NCI-H774 (cell line): Measurements from ENCODE around the gene ZNF287.
"Not testable (repeated sequence)": the region's sequence is repeated elsewhere in the genome, so short reads cannot be mapped to it uniquely, and the experiment has no call there.

Experiments used
- DNase-seq: peaks from one replicate; lab custom pipeline; 2025; lab: John Stamatoyannopoulos, UW

Gene ZNF287

GRCh38 chr17:16568541-16569357, at the start of gene ZNF287:
Gene ZNF287 (minus strand): TSS chr17:16569204. CDS start chr17:16567731, 1,473 bp downstream.
- peak; percentile 68 for DNase-seq

DNA sequence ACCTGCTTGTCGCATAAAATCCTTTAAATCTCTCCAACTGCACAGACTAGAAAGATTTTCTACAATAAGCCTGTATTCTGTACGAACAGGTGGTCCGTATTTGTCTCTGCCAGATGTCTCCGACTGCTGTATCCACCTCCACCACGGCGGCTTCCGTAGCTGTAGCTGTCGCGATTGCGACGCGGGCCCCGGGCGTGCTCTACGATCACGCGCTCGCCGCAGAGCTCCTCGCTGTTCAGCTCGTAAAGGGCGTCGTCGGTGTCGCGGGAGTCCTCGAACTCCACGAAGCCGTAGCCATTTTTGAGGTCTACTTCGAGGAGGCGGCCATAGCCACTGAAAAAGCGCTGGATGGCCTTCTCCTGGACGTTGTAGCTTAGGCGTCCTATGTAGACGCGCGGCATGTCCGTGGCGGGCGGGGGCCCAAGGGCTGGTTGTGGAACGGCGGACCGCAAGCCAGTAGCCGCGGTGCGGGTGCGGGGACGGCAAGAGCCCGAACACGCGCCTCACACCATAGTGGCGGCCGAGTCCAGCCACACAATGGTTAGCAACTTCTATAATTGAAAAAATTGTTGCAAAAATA, 48.6 kb upstream of the ZNF287 start:
- no peak for DNase-seq

- DNase-seq: no peak
Measured at GRCh38 chr17:16599537-16599936, 30.5 kb upstream of the ZNF287 start.

DNA sequence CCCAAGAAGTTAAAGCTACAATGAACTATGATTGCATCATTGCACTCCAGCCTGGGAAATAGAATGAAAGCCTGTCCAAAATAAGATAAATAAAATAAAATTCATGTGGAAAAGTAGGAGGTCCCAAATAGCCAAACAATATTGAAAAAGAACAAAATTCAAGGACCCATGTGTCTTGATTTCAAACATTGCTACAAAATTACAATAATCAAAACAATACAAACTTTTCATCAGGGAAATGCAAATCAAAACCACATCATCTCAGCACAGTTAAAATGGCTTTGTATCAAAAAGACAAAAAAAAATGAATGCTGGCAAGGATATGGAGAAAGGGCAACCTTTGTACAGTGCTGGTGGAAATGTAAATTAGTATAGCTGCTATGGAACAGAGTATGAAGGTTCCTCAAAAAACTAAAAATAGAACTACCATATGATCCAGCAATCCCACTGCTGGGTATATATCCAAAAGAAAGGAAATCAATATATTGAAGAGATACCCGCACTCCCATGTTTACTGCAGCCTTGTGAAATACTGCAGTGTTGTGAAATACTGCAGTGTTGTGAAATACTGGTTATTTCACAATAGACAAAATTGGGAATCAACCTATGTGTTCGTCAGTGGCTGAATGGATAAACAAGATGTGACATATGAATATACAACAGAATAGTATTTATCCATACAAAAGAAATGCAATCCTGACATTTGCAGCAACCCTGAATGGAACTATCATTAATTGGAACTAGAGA, 24.5 kb upstream of the ZNF287 start:
- no peak for DNase-seq

- peak; percentile 51 for DNase-seq
Measured at GRCh38 chr17:16589097-16589969, 20.3 kb upstream of the ZNF287 start.

DNA sequence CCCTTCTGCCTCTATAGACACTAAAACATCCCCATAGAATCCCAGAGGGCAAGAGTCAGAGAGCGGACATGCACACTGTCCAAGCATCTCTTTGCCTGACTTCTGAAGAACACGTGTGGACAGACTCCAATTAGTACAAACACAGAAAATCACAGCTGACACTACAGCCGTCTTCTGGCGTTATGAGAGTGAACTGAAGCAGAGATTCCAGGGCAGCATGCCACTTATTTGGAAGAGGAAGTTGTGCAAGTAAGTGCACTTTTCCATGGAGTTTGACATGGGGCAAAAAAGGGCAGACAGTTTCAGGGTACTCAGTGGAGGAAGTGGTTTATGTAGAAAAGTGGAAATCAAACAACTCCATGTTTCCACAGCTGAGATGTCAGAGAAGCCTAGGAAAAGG, 16.8 kb upstream of the ZNF287 start:
- DNase-seq: no peak

DNA sequence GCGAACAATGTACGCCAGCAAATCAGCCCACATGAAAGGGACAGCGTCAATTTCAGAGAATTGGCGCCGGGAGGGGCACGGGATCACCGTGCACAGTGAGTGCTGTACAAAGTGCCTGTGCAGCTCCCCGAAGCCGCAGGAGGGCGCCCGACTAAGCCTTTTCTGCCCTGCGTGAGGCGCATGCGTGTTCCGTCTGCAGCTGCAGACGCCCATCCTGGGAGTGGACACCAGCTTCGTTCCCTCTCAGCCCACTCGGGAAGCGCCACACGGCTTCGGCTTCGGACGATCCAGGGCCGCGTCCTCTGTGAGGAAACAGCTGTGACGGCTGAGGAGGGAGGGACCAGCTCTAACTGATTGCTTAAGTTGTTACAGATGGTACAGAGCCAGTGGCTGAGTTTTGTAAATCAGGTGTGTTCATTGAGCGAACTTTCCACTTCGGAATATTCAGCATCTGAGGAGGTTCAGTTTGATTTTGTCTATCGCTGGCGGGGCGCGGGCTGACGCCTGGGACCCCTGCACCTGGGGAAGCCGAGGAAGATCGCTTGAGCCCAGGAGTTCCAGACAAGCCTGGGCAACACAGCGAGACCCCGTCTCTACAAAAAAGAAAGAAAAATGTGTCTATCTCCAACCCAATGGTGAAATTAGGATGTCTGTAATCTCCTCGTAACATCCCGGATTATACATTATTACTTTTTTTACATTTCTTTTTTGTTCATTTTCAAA, 15.4 kb upstream of the ZNF287 start:
- DNase-seq: peak; percentile 60

DNA sequence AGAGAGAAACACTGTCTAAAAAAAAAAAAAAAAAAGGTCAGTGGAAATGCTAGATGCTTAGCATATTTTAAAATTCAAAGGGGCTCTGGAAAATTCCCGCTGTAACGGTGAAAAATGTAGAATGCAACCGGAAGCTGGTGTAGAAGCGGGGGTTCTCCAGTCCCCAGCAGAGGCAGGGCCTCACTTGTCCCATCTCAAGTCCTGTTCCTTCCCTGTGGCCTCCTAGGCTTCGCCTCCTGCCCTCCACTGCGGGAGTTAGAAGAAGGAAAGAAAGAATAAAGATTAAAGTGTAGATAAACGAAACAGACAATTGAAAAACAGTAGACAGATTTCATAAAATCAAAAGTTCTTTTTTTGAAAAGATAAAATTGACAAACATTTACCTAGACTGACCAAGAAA, 14.8 kb upstream of the ZNF287 start:
- DNase-seq: no peak

DNA sequence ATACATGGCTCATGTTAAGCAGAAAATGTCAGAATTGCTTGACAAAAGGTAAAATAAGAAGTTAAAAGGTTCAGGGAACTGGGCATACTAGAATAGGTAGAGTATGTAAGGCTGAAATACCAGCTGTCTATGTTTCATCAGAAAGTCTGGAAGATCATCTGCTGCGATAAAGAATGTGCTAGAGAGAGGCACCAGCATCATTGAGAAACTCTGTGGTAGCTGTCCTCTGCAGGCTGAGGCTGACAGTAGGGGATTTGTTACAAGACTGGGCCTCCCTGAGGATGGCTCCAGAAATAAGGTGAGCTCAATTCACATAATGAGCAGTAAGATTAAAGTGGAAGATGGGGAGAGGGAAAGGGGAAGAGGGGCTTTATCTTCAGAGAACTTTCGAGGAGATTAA, 4.5 kb upstream of the ZNF287 start:
- no peak for DNase-seq

GRCh38 chr17:16569358-16569712, 331 bp upstream of the ZNF287 start:
- no peak for DNase-seq

GRCh38 chr17:16552637-16553045, 16.4 kb downstream of the ZNF287 start:
- DNase-seq: no peak

DNA sequence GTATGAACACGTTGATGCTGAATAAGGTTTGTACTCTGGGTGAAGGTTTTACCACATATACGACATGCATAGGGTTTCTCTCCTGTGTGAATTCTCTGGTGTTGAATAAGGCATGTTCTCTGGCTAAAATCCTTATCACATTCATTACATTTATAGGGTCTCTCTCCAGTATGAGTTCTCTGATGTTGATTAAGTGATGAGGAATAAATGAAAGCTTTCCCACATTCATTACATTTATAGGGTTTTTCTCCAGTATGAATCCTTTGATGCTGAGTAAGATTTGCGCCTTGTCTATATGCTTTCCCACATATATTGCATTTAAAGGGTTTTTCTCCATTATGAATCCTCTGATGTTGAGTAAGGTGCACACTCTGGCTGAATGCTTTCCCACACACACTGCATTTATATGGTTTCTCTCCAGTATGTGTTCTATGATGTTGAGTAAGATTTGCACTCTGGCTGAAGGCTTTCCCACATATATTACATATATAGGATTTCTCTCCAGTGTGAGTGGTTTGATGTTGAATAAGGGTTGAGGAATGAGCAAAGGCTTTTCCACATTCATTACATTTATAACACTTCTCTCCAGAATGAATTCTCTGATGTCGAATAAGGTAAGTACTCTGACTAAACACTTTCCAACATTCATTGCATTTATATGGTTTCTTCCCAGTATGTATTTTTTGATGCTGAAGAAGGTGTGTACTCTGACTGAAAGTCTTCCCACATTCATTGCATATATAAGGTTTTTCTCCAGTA, 16.9 kb downstream of the ZNF287 start:
- no peak for DNase-seq

GRCh38 chr17:16537130-16537458, 31.9 kb downstream of the ZNF287 start:
- no peak for DNase-seq

GRCh38 chr17:16534236-16534635, 34.8 kb downstream of the ZNF287 start:
- DNase-seq: no peak

GRCh38 chr17:16529906-16530305, 39.1 kb downstream of the ZNF287 start:
- no peak for DNase-seq

DNA sequence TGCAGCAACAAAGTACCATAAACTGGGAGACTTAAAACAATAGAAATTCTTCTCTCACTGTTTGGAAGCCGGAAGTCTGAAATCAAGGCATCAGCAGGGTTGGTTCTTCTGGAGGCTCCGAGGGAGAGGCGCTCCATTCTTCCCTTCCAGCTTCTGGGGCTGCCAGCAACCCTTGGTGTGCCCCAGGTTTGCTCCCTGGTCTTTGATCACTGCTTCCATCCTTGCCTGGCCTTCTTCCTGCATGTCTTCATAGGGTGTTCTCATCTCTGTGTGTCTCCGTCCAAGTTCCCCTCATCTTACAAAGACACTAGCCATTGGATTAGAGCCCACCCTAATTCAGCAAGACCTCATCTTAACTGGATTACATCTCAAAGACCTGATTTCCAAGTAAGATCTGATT, 41.7 kb downstream of the ZNF287 start:
- no peak for DNase-seq

DNA sequence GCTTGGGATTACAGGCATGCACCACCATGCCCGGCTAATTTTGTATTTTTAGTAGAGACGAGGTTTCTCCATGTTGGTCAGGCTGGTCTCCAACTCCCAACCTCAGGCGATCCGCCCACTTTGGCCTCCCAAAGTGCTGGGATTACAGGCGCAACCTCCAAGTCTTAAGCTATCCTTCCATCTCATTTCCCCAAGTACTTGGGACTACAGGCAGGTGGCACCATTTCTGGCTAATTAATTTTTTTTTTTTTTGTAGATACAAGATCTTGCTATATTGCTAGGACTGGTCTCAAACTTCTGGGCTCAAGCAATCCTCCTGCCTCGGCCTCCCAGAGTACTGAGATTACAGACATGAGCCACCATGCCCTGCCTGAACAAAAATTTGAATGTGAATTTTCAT, 43.4 kb downstream of the ZNF287 start:
- not testable (repeated sequence) for DNase-seq

- DNase-seq: peak; percentile 50
Measured at GRCh38 chr17:16521070-16521727, 47.8 kb downstream of the ZNF287 start.

GRCh38 chr17:16519021-16519420, 50.0 kb downstream of the ZNF287 start:
- no peak for DNase-seq

DNA sequence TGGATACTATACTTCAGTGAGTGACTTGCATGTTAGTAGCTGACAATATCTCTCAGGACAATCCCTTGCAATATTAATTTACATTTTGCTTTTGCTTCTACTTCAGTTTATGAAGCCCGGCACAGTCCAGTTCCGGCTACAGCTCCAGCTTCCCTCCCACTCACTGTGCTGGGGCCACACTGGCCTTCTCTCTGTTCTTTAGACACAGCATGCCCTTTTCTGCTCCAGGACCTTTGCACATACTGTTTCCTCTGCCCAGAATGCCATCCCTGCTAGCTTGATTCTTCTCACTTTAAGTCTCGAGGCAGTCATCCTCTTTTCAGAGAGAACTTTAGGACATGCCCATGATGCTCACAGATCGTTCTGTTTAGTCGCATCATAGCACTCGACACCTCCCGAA, 51.5 kb downstream of the ZNF287 start:
- no peak for DNase-seq
